Measurements from ENCODE around the gene DIP2C.

DNA sequence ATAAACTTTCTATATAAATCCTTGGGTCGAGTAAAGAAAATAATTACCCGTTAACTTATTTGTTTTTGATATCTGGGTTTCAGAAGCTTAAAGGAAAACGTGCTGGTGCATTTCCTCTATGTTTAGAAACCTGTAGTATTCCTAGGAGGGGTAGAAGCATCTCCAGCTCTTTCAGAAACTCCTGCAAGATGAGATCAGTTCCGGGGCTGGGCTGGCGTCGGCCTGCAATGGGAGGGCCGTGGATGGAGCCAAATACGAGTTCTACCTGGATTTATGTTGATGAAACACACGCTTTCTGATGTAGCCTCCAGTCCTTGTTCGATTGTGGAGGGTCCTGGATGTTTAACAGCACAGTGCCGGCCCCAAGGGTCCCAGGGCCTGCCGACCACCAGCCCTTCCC lies 35.8 kb upstream of the DIP2C start:
- TF ChIP-seq, protein P1, sequence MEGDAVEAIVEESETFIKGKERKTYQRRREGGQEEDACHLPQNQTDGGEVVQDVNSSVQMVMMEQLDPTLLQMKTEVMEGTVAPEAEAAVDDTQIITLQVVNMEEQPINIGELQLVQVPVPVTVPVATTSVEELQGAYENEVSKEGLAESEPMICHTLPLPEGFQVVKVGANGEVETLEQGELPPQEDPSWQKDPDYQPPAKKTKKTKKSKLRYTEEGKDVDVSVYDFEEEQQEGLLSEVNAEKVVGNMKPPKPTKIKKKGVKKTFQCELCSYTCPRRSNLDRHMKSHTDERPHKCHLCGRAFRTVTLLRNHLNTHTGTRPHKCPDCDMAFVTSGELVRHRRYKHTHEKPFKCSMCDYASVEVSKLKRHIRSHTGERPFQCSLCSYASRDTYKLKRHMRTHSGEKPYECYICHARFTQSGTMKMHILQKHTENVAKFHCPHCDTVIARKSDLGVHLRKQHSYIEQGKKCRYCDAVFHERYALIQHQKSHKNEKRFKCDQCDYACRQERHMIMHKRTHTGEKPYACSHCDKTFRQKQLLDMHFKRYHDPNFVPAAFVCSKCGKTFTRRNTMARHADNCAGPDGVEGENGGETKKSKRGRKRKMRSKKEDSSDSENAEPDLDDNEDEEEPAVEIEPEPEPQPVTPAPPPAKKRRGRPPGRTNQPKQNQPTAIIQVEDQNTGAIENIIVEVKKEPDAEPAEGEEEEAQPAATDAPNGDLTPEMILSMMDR (IDR thresholded peaks at IDR 0.05; ENCODE audit: borderline replicate concordance, extremely low read depth, low read length, poor library complexity, severe bottlenecking): no peak
- TF ChIP-seq EZH2 (IDR thresholded peaks at IDR 0.05; ENCODE audit: borderline replicate concordance, low read depth, low read length, severe bottlenecking): no peak

Measured in DND-41 (cell line).